RWPE2 (cell line): ENCODE measurements around the gene USP5.

Experiments
- ATAC-seq: fragments of 200-7000 bp; cut with Tn5 transposase; 3 replicates; pipeline ENCODE4 v1.9.1; 2021; ENCODE audit warnings: low read depth
- DNase-seq: peaks from one replicate; pipeline ENCODE4 v3.0.0-alpha.2; 2020; ENCODE audit warnings: low spot score
- H3K27ac ChIP-seq: fragments of 450-650 bp; 2 replicates; pipeline ENCODE4 v1.5.1; 2017; ENCODE audit warnings: mild to moderate bottlenecking; ENCODE audit not compliant: poor library complexity, severe bottlenecking
- H3K27me3 ChIP-seq: fragments of 250-450 bp; sonication (Bioruptor Pico); 2 replicates; pipeline ENCODE4 v1.5.1; 2021; ENCODE audit warnings: mild to moderate bottlenecking, moderate library complexity; ENCODE audit not compliant: insufficient read depth, poor library complexity, severe bottlenecking
- H3K36me3 ChIP-seq: fragments of 250-450 bp; sonication (Bioruptor Pico); 2 replicates; pipeline ENCODE4 v1.5.1; 2020; ENCODE audit warnings: low read depth, mild to moderate bottlenecking, moderate library complexity
- H3K4me1 ChIP-seq: fragments of 250-450 bp; sonication (Bioruptor Pico); 2 replicates; pipeline ENCODE4 v1.5.1; 2021; ENCODE audit warnings: mild to moderate bottlenecking, moderate library complexity; ENCODE audit not compliant: insufficient read depth, poor library complexity, severe bottlenecking
- H3K4me3 ChIP-seq: fragments of 250-450 bp; sonication (Bioruptor Pico); 2 replicates; pipeline ENCODE4 v1.5.1; 2021; ENCODE audit warnings: mild to moderate bottlenecking, moderate library complexity; ENCODE audit not compliant: severe bottlenecking
- H3K9me3 ChIP-seq: fragments of 250-450 bp; sonication (Bioruptor Pico); 2 replicates; pipeline ENCODE4 v1.5.1; 2021; ENCODE audit warnings: mild to moderate bottlenecking, moderate library complexity; ENCODE audit not compliant: severe bottlenecking
- CTCF ChIP-seq: fragments of 450-650 bp; IDR thresholded peaks from one replicate; pipeline ENCODE4 v1.5.1; 2017; ENCODE audit warnings: mild to moderate bottlenecking, moderate library complexity; ENCODE audit not compliant: poor library complexity, severe bottlenecking

USP5 gene

GRCh38 chr12:6834254-6834653 is 17.7 kb upstream of the USP5 start:
- Histone ChIP-seq H3K27ac (no peak overlapping the region), H3K4me3 (no peak overlapping the region), H3K4me1 (no peaks in the 10 kb centered on the region), H3K27me3 (no peaks in the 10 kb centered on the region), H3K36me3 (peaks cover 79% of the 10 kb centered on the region), H3K9me3 (no peaks in the 10 kb centered on the region)
- DNase-seq (no peak), ATAC-seq (no peak)
- no peak for TF ChIP-seq CTCF

GRCh38 chr12:6834873-6835272 is 17.1 kb upstream of the USP5 start:
- TF ChIP-seq CTCF: no peak
- DNase-seq (no peak), ATAC-seq (no peak)
- Histone ChIP-seq H3K4me1 (no peaks in the 10 kb centered on the region), H3K27ac (no peak overlapping the region), H3K27me3 (no peaks in the 10 kb centered on the region), H3K4me3 (no peak overlapping the region), H3K9me3 (no peaks in the 10 kb centered on the region), H3K36me3 (peaks cover 78% of the 10 kb centered on the region)

GRCh38 chr12:6836851-6837250 is 15.1 kb upstream of the USP5 start:
- H3K9me3 ChIP-seq: no peaks in the 10 kb centered on the region
- H3K36me3 ChIP-seq: peaks cover 62% of the 10 kb centered on the region
- ATAC-seq (no peak), DNase-seq (no peak)
- no peak overlapping the region for H3K4me3 ChIP-seq
- H3K27me3 ChIP-seq: no peaks in the 10 kb centered on the region
- no peak overlapping the region for H3K27ac ChIP-seq
- H3K4me1 ChIP-seq: no peaks in the 10 kb centered on the region
- TF ChIP-seq CTCF: no peak

- no peak overlapping the region for H3K27ac ChIP-seq
- no peaks in the 10 kb centered on the region for H3K9me3 ChIP-seq
- DNase-seq (no peak), ATAC-seq (no peak)
- no peaks in the 10 kb centered on the region for H3K27me3 ChIP-seq
- H3K36me3 ChIP-seq: peaks cover 56% of the 10 kb centered on the region
- no peak for TF ChIP-seq CTCF
- H3K4me1 ChIP-seq: no peaks in the 10 kb centered on the region
- no peak overlapping the region for H3K4me3 ChIP-seq
Observed at GRCh38 chr12:6837370-6838060, 14.4 kb upstream of the USP5 start.

- no peak for ATAC-seq
- H3K9me3 ChIP-seq: no peaks in the 10 kb centered on the region
- no peak for TF ChIP-seq CTCF
- H3K36me3 ChIP-seq: peaks cover 46% of the 10 kb centered on the region
- no peak for DNase-seq
- no peaks in the 10 kb centered on the region for H3K4me1 ChIP-seq
- no peak overlapping the region for H3K27ac ChIP-seq
- H3K27me3 ChIP-seq: no peaks in the 10 kb centered on the region
- no peak overlapping the region for H3K4me3 ChIP-seq
Observed at GRCh38 chr12:6838854-6839253, 13.1 kb upstream of the USP5 start.
